ENCODE results near the gene ALDOA.

Gene ALDOA

GRCh38 chr16:30041841-30042240 is 23.7 kb upstream of the ALDOA start:
- DNase-seq (ENCODE audit: low read depth in 2 of 2) = no peak

- DNase-seq (ENCODE audit: low read depth in 2 of 2) = no peak
Measured at GRCh38 chr16:30046178-30046577, 19.4 kb upstream of the ALDOA start.

GRCh38 chr16:30046588-30046987 is 19.0 kb upstream of the ALDOA start:
- no peak for DNase-seq (ENCODE audit: low read depth in 2 of 2)

GRCh38 chr16:30049871-30050270 is 15.7 kb upstream of the ALDOA start:
- no peak for DNase-seq (ENCODE audit: low read depth in 2 of 2)

GRCh38 chr16:30051518-30051917 is 14.0 kb upstream of the ALDOA start:
- no peak for DNase-seq (ENCODE audit: low read depth in 2 of 2)

GRCh38 chr16:30052671-30053372 is 12.7 kb upstream of the ALDOA start:
- DNase-seq (ENCODE audit: low read depth in 2 of 2) = peak; percentile 84 to 94

GRCh38 chr16:30053376-30054015 is 12.1 kb upstream of the ALDOA start:
- no peak for DNase-seq (ENCODE audit: low read depth in 2 of 2)

GRCh38 chr16:30054451-30054850 is 11.1 kb upstream of the ALDOA start:
- no peak for DNase-seq (ENCODE audit: low read depth in 2 of 2)

- DNase-seq (ENCODE audit: low read depth in 2 of 2) = peak in 1 of 2 experiments; percentile 47
Measured at GRCh38 chr16:30054959-30055553, 10.5 kb upstream of the ALDOA start.

- no peak for DNase-seq (ENCODE audit: low read depth in 2 of 2)
Measured at GRCh38 chr16:30060346-30060745, 5.2 kb upstream of the ALDOA start.

GRCh38 chr16:30060836-30061554 is 4.6 kb upstream of the ALDOA start:
- no peak for DNase-seq (ENCODE audit: low read depth in 2 of 2)

- no peak for DNase-seq (ENCODE audit: low read depth in 2 of 2)
Measured at GRCh38 chr16:30063278-30063892, 2.2 kb upstream of the ALDOA start.

GRCh38 chr16:30063893-30064728 is 1.4 kb upstream of the ALDOA start:
- DNase-seq (ENCODE audit: low read depth in 2 of 2) = peak; percentile 59 to 72

- no peak for DNase-seq (ENCODE audit: low read depth in 2 of 2)
Measured at GRCh38 chr16:30064729-30065101, 845 bp upstream of the ALDOA start.

GRCh38 chr16:30065943-30066760 is 592 bp downstream of the ALDOA start:
- no peak for DNase-seq (ENCODE audit: low read depth in 2 of 2)

GRCh38 chr16:30066761-30067583 is 1.4 kb downstream of the ALDOA start:
- DNase-seq (ENCODE audit: low read depth in 2 of 2) = no peak

- no peak for DNase-seq (ENCODE audit: low read depth in 2 of 2)
Measured at GRCh38 chr16:30067584-30067916, 2.0 kb downstream of the ALDOA start.

GRCh38 chr16:30068333-30068732 is 2.8 kb downstream of the ALDOA start:
- no peak for DNase-seq (ENCODE audit: low read depth in 2 of 2)

GRCh38 chr16:30068750-30069610 is 3.4 kb downstream of the ALDOA start:
- no peak for DNase-seq (ENCODE audit: low read depth in 2 of 2)

Data from stimulated activated CD4-positive, alpha-beta T cell treated with anti-CD3 and anti-CD28 coated beads, Interleukin-12 subunit alpha, Interleukin-12 subunit beta, amount 100 ng/mL, for 24 hours (primary cell).